Natural killer cell (primary cell): ENCODE measurements around the gene SMAP1. TPM values are rescaled to one million over a fixed set of nuclear protein-coding genes. Genes with fewer than 3 reads are reported as not detected.

Experiments used
- ATAC-seq, 3 donors: fragments of 150-1000 bp in 2 of 3; fragments of 200-7000 bp in 1 of 3; cut with Tn5 transposase; 1 replicate in 1 of 3; 2 replicates in 2 of 3; pipeline ENCODE4 v1.10.0; 2021; ENCODE audit warnings: mild to moderate bottlenecking in 2 of 3, moderate library complexity in 2 of 3
- DNase-seq, 2 donors: peaks; one replicate each; pipeline versions ENCODE4 v3.0.0 to v3.0.0-alpha.2; 2013 to 2021; ENCODE audit warnings: mixed read lengths in 1 of 2
- H3K27ac ChIP-seq: one replicate; pipeline ENCODE4 v1.5.1; 2013; ENCODE audit warnings: mild to moderate bottlenecking, low read length
- H3K27me3 ChIP-seq: one replicate; pipeline ENCODE4 v1.6.1; 2013; ENCODE audit warnings: low read length; ENCODE audit not compliant: control insufficient read depth, insufficient read depth
- H3K36me3 ChIP-seq: one replicate; pipeline ENCODE4 v1.6.1; 2013; ENCODE audit warnings: low read length; ENCODE audit not compliant: control insufficient read depth, insufficient read depth
- H3K4me1 ChIP-seq: one replicate; pipeline ENCODE4 v1.6.1; 2013; ENCODE audit warnings: low read length; ENCODE audit not compliant: control insufficient read depth, insufficient read depth
- H3K4me3 ChIP-seq: one replicate; pipeline ENCODE4 v1.5.1; 2013; ENCODE audit warnings: low read length
- H3K9me3 ChIP-seq: one replicate; pipeline ENCODE4 v1.6.1; 2013; ENCODE audit warnings: low read length; ENCODE audit not compliant: control insufficient read depth, insufficient read depth
- H3K27ac Mint-ChIP-seq, 2 donors: one replicate each; pipeline ENCODE4 v1.8.0; 2022; ENCODE audit warnings: mild to moderate bottlenecking in 2 of 2, mixed read lengths in 2 of 2, moderate library complexity in 1 of 2
- H3K27me3 Mint-ChIP-seq, 2 donors: one replicate each; pipeline ENCODE4 v1.8.0; 2022; ENCODE audit warnings: low read depth in 2 of 2, mixed read lengths in 2 of 2
- H3K36me3 Mint-ChIP-seq: one replicate; pipeline ENCODE4 v1.8.0; 2022; ENCODE audit warnings: mixed read lengths
- H3K4me1 Mint-ChIP-seq, 2 donors: one replicate each; pipeline ENCODE4 v1.8.0; 2022; ENCODE audit warnings: mixed read lengths in 2 of 2
- H3K4me3 Mint-ChIP-seq: one replicate; pipeline ENCODE4 v1.8.0; 2022; ENCODE audit warnings: mild to moderate bottlenecking, moderate library complexity, mixed read lengths
- H3K9me3 Mint-ChIP-seq, 2 donors: one replicate each; pipeline ENCODE4 v1.8.0; 2022; ENCODE audit warnings: mixed read lengths in 2 of 2
- CTCF ChIP-seq: fragments of 200-600 bp; IDR thresholded peaks from one replicate; pipeline ENCODE4 v1.8.0; 2022; ENCODE audit warnings: antibody characterized with exemption
- whole genome bisulfite sequencing: methylation state at CpG from one replicate; pipeline ENCODE4 v1.1.7; 2013; ENCODE audit warnings: missing lambda C conversion rate; ENCODE audit not compliant: insufficient coverage; 5-methylcytosine and 5-hydroxymethylcytosine counted together
- intact Hi-C: fragments of 100-400 bp; cut with micrococcal nuclease; formaldehyde crosslinking; loops from one replicate; pipeline ENCODE4 v1.14.2; 2022
- total RNA-seq, 4 donors: library from RNA; stranded (reverse); fragments of 120-200 nt in 1 of 4; gene quantifications; one replicate each; pipeline versions ENCODE4 v1.2.3 to v1.2.4, GENCODE V29; 2013 to 2022

Gene SMAP1
- total RNA-seq, 3 donors from 2014 or later (not counting 1 experiment from before 2014, with no cell fraction given) = 28.6 to 35.4 (median 30.6) TPM

GRCh38 chr6:70625436-70625835, 42.2 kb upstream of the SMAP1 start:
- Histone ChIP-seq H3K27me3 (no peaks in the 10 kb centered on the region), H3K9me3 (no peaks in the 10 kb centered on the region), H3K4me3 (no peak overlapping the region), H3K27ac (no peak overlapping the region), H3K36me3 (no peaks in the 10 kb centered on the region), H3K4me1 (no peaks in the 10 kb centered on the region)
- intact Hi-C loops = no loop called here
- H3K9me3 Mint-ChIP-seq = no peaks in the 10 kb centered on the region
- no peaks in the 10 kb centered on the region for H3K4me1 Mint-ChIP-seq
- no peak overlapping the region for H3K4me3 Mint-ChIP-seq
- no peak for TF ChIP-seq CTCF
- no peak for ATAC-seq
- DNase-seq = no peak
- H3K36me3 Mint-ChIP-seq = no peaks in the 10 kb centered on the region
- H3K27me3 Mint-ChIP-seq = peaks cover 9 to 16% of the 10 kb centered on the region in 2 donors
- no peak overlapping the region for H3K27ac Mint-ChIP-seq

- ATAC-seq (no peak), DNase-seq (no peak)
- intact Hi-C loops = no loop called here
- H3K36me3 Mint-ChIP-seq = no peaks in the 10 kb centered on the region
- no peak overlapping the region for H3K27ac Mint-ChIP-seq
- no peaks in the 10 kb centered on the region for H3K4me1 ChIP-seq
- H3K27me3 ChIP-seq = no peaks in the 10 kb centered on the region
- no peak overlapping the region for H3K27ac ChIP-seq
- H3K4me1 Mint-ChIP-seq = no peaks in the 10 kb centered on the region
- H3K9me3 ChIP-seq = no peaks in the 10 kb centered on the region
- H3K36me3 ChIP-seq = no peaks in the 10 kb centered on the region
- H3K27me3 Mint-ChIP-seq = peaks cover 6 to 10% of the 10 kb centered on the region in 2 donors
- H3K4me3 ChIP-seq = no peak overlapping the region
- no peaks in the 10 kb centered on the region for H3K9me3 Mint-ChIP-seq
- no peak overlapping the region for H3K4me3 Mint-ChIP-seq
- 98% methylated on average over 36 of the region's 36 CpGs for WGBS
- no peak for TF ChIP-seq CTCF
Measured at GRCh38 chr6:70627500-70628254, 40.0 kb upstream of the SMAP1 start.

GRCh38 chr6:70629929-70630328, 37.8 kb upstream of the SMAP1 start:
- WGBS = 93% methylated on average over 1 of the region's 1 CpG
- Histone ChIP-seq H3K4me1 (no peaks in the 10 kb centered on the region), H3K4me3 (no peak overlapping the region), H3K36me3 (no peaks in the 10 kb centered on the region), H3K27me3 (no peaks in the 10 kb centered on the region), H3K9me3 (no peaks in the 10 kb centered on the region), H3K27ac (no peak overlapping the region)
- H3K36me3 Mint-ChIP-seq = no peaks in the 10 kb centered on the region
- intact Hi-C loops = no loop called here
- ATAC-seq (no peak), DNase-seq (no peak)
- no peaks in the 10 kb centered on the region for H3K4me1 Mint-ChIP-seq
- no peaks in the 10 kb centered on the region for H3K9me3 Mint-ChIP-seq
- no peak for TF ChIP-seq CTCF
- peaks cover 6 to 7% of the 10 kb centered on the region in 2 donors for H3K27me3 Mint-ChIP-seq
- no peak overlapping the region for H3K27ac Mint-ChIP-seq
- no peak overlapping the region for H3K4me3 Mint-ChIP-seq

- Mint-ChIP-seq H3K4me1 (no peaks in the 10 kb centered on the region), H3K4me3 (no peak overlapping the region), H3K27me3 (peaks cover 9% of the 10 kb centered on the region in 2 donors), H3K36me3 (no peaks in the 10 kb centered on the region), H3K27ac (no peak overlapping the region), H3K9me3 (no peaks in the 10 kb centered on the region)
- no peak overlapping the region for H3K4me3 ChIP-seq
- no peaks in the 10 kb centered on the region for H3K36me3 ChIP-seq
- intact Hi-C loops = no loop called here
- WGBS = 36% methylated on average over 2 of the region's 2 CpGs
- H3K4me1 ChIP-seq = no peaks in the 10 kb centered on the region
- H3K9me3 ChIP-seq = no peaks in the 10 kb centered on the region
- no peaks in the 10 kb centered on the region for H3K27me3 ChIP-seq
- no peak for DNase-seq
- TF ChIP-seq CTCF = no peak
- ATAC-seq = no peak
- H3K27ac ChIP-seq = no peak overlapping the region
Measured at GRCh38 chr6:70633870-70634269, 33.8 kb upstream of the SMAP1 start.
